KOPT-K1 (cell line): ENCODE measurements around the gene PVALB.

Experiments used
- H3K27ac ChIP-seq: fragments of 200-600 bp; sonication (generic); 2 replicates; pipeline ENCODE4 v1.5.1; 2016; ENCODE audit warnings: antibody characterized with exemption, mild to moderate bottlenecking, low read depth, low read length; ENCODE audit not compliant: poor library complexity, severe bottlenecking
- H3K36me3 ChIP-seq: fragments of 200-600 bp; sonication (generic); 2 replicates; pipeline ENCODE4 v1.5.1; 2017; ENCODE audit warnings: antibody characterized with exemption, mild to moderate bottlenecking, low read length, moderate library complexity; ENCODE audit not compliant: insufficient read depth
- H3K9me3 ChIP-seq: fragments of 200-600 bp; sonication (generic); 2 replicates; pipeline ENCODE4 v1.5.1; 2017; ENCODE audit warnings: antibody characterized with exemption, low read length, mild to moderate bottlenecking; ENCODE audit not compliant: insufficient read depth, poor library complexity, severe bottlenecking

PVALB gene

GRCh38 chr22:36808721-36809344 is 8.0 kb downstream of the PVALB start:
- H3K9me3 ChIP-seq = no peaks in the 10 kb centered on the region
- H3K27ac ChIP-seq = no peak overlapping the region
- H3K36me3 ChIP-seq = no peaks in the 10 kb centered on the region

GRCh38 chr22:36807627-36808026 is 9.2 kb downstream of the PVALB start:
- Histone ChIP-seq H3K27ac (no peak overlapping the region), H3K36me3 (no peaks in the 10 kb centered on the region), H3K9me3 (no peaks in the 10 kb centered on the region)

- no peaks in the 10 kb centered on the region for H3K9me3 ChIP-seq
Observed at GRCh38 chr22:36806835-36807234, 10.0 kb downstream of the PVALB start.

GRCh38 chr22:36803358-36803757 is 13.5 kb downstream of the PVALB start:
- Histone ChIP-seq H3K9me3 (no peaks in the 10 kb centered on the region), H3K36me3 (no peaks in the 10 kb centered on the region), H3K27ac (no peak overlapping the region)

More at GRCh38 chr22:36806835-36807234, 10.0 kb downstream of the PVALB start:
- H3K27ac ChIP-seq = no peak overlapping the region
- H3K36me3 ChIP-seq = no peaks in the 10 kb centered on the region

GRCh38 chr22:36798674-36799066 is 18.2 kb downstream of the PVALB start:
- Histone ChIP-seq H3K9me3 (no peaks in the 10 kb centered on the region), H3K36me3 (no peaks in the 10 kb centered on the region), H3K27ac (no peak overlapping the region)

- H3K36me3 ChIP-seq = no peaks in the 10 kb centered on the region
Observed at GRCh38 chr22:36797911-36798673, 18.7 kb downstream of the PVALB start.

GRCh38 chr22:36797374-36797773 is 19.5 kb downstream of the PVALB start:
- H3K36me3 ChIP-seq = no peaks in the 10 kb centered on the region
- no peaks in the 10 kb centered on the region for H3K9me3 ChIP-seq
- H3K27ac ChIP-seq = no peak overlapping the region

More at GRCh38 chr22:36797911-36798673, 18.7 kb downstream of the PVALB start:
- Histone ChIP-seq H3K9me3 (no peaks in the 10 kb centered on the region), H3K27ac (no peak overlapping the region)

- no peak overlapping the region for H3K27ac ChIP-seq
- no peaks in the 10 kb centered on the region for H3K9me3 ChIP-seq
- no peaks in the 10 kb centered on the region for H3K36me3 ChIP-seq
Observed at GRCh38 chr22:36796552-36797175, 20.2 kb downstream of the PVALB start.

GRCh38 chr22:36795633-36796032 is 21.2 kb downstream of the PVALB start:
- H3K9me3 ChIP-seq = no peaks in the 10 kb centered on the region
- no peak overlapping the region for H3K27ac ChIP-seq
- no peaks in the 10 kb centered on the region for H3K36me3 ChIP-seq

GRCh38 chr22:36790648-36791047 is 26.2 kb downstream of the PVALB start:
- Histone ChIP-seq H3K27ac (no peak overlapping the region), H3K9me3 (no peaks in the 10 kb centered on the region), H3K36me3 (no peaks in the 10 kb centered on the region)

- no peaks in the 10 kb centered on the region for H3K36me3 ChIP-seq
- H3K27ac ChIP-seq = no peak overlapping the region
Observed at GRCh38 chr22:36787204-36787988, 29.4 kb downstream of the PVALB start.

GRCh38 chr22:36783743-36784142 is 33.1 kb downstream of the PVALB start:
- no peaks in the 10 kb centered on the region for H3K36me3 ChIP-seq
- H3K27ac ChIP-seq = no peak overlapping the region

More at GRCh38 chr22:36787204-36787988, 29.4 kb downstream of the PVALB start:
- no peaks in the 10 kb centered on the region for H3K9me3 ChIP-seq

GRCh38 chr22:36781656-36782627 is 34.9 kb downstream of the PVALB start:
- no peaks in the 10 kb centered on the region for H3K9me3 ChIP-seq
- H3K36me3 ChIP-seq = no peaks in the 10 kb centered on the region
- no peak overlapping the region for H3K27ac ChIP-seq

More at GRCh38 chr22:36783743-36784142, 33.1 kb downstream of the PVALB start:
- H3K9me3 ChIP-seq = no peaks in the 10 kb centered on the region

- H3K27ac ChIP-seq = no peak overlapping the region
- H3K36me3 ChIP-seq = no peaks in the 10 kb centered on the region
- H3K9me3 ChIP-seq = no peaks in the 10 kb centered on the region
Observed at GRCh38 chr22:36778020-36778419, 38.8 kb downstream of the PVALB start.
